ENCODE measurements around the gene SAP30L. TPM values are rescaled to one million over a fixed set of nuclear protein-coding genes. Genes with fewer than 3 reads are reported as not detected.
A peak's percentile ranks its signal among the peaks of the same experiment; 100 is the strongest.

SAP30L gene
- total RNA-seq, 4 donors from 2014 or later = 16.1 to 66.6 (median 36.2) TPM

DNA sequence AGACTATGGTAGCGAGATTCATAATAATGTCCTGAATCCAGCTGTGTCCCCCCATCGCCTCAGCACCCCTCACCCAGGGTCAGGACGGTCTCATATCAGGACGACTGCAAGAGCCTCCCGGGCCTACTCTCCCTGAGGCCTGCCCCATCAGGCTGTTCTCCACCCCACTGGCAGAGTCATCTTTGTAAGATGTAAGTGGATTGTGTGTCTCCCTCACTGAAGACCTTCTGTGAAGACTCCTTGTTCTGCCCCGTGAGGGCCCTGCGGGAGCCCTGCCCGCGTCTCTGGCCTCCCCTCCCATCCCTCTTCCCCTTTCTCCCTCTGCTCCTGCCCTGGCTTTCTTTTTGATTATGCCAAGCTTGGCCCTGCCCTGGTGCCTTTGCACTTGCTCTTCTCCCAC lies 43.9 kb upstream of the SAP30L start:
- Histone ChIP-seq H3K4me1 (peaks cover 10% of the 10 kb centered on the region), H3K9me3 (no peaks in the 10 kb centered on the region), H3K4me3 (no peak overlapping the region), H3K27me3 (no peaks in the 10 kb centered on the region), H3K27ac (no peak overlapping the region), H3K36me3 (no peaks in the 10 kb centered on the region)
- 92% methylated on average over 9 of the region's 9 CpGs for WGBS
- TF ChIP-seq POLR2AphosphoS5 (IDR thresholded peaks at IDR 0.05) (no peak), EP300 (IDR thresholded peaks at IDR 0.05) (no peak), POLR2A (IDR thresholded peaks at IDR 0.05) (no peak)
- TF ChIP-seq, protein P1, sequence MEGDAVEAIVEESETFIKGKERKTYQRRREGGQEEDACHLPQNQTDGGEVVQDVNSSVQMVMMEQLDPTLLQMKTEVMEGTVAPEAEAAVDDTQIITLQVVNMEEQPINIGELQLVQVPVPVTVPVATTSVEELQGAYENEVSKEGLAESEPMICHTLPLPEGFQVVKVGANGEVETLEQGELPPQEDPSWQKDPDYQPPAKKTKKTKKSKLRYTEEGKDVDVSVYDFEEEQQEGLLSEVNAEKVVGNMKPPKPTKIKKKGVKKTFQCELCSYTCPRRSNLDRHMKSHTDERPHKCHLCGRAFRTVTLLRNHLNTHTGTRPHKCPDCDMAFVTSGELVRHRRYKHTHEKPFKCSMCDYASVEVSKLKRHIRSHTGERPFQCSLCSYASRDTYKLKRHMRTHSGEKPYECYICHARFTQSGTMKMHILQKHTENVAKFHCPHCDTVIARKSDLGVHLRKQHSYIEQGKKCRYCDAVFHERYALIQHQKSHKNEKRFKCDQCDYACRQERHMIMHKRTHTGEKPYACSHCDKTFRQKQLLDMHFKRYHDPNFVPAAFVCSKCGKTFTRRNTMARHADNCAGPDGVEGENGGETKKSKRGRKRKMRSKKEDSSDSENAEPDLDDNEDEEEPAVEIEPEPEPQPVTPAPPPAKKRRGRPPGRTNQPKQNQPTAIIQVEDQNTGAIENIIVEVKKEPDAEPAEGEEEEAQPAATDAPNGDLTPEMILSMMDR (IDR thresholded peaks at IDR 0.05) = no peak
- DNase-seq (ENCODE audit: low spot score in 2 of 2) = no peak

- peaks cover 10% of the 10 kb centered on the region for H3K4me1 ChIP-seq
- no peak overlapping the region for H3K27ac ChIP-seq
- H3K4me3 ChIP-seq = no peak overlapping the region
- H3K9me3 ChIP-seq = no peaks in the 10 kb centered on the region
- no peaks in the 10 kb centered on the region for H3K27me3 ChIP-seq
- DNase-seq (ENCODE audit: low spot score in 2 of 2) = no peak
- TF ChIP-seq EP300 (IDR thresholded peaks at IDR 0.05) (no peak), POLR2A (IDR thresholded peaks at IDR 0.05) (no peak), POLR2AphosphoS5 (IDR thresholded peaks at IDR 0.05) (no peak)
- TF ChIP-seq, protein P1 (IDR thresholded peaks at IDR 0.05) = no peak
- 93% methylated on average over 9 of the region's 10 CpGs for WGBS
- no peaks in the 10 kb centered on the region for H3K36me3 ChIP-seq
Observed at GRCh38 chr5:154402611-154403010, 43.2 kb upstream of the SAP30L start.

DNA sequence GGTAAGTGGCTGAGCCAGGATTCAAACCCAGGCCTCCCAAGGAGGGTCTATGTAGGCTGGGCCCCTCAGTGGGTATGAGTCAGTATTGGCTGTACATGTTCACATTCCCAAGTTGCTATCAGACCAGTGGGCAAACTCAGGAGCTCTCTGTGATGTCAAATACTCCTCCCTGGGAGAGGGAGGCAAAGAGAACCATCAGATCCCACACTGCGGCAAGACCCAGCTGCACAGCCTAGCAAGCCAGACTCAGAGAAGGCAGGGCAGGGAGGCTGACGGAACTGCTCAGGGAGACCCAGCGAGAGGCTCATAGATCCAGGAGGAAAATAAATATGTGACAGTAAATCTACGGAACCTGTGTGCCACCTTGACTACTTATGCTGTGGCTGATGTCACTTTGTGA lies 42.6 kb upstream of the SAP30L start:
- peak in 1 of 2 donors; percentile 41 for DNase-seq (ENCODE audit: low spot score in 2 of 2)
- Histone ChIP-seq H3K4me1 (peaks cover 10% of the 10 kb centered on the region), H3K36me3 (no peaks in the 10 kb centered on the region), H3K27me3 (no peaks in the 10 kb centered on the region), H3K4me3 (no peak overlapping the region), H3K9me3 (no peaks in the 10 kb centered on the region), H3K27ac (no peak overlapping the region)
- no peak for TF ChIP-seq POLR2A (IDR thresholded peaks at IDR 0.05)
- no peak for TF ChIP-seq EP300 (IDR thresholded peaks at IDR 0.05)
- TF ChIP-seq, protein P1 (IDR thresholded peaks at IDR 0.05) = no peak
- no peak for TF ChIP-seq POLR2AphosphoS5 (IDR thresholded peaks at IDR 0.05)
- 93% methylated on average over 4 of the region's 4 CpGs for WGBS

GRCh38 chr5:154403776-154404387 lies 41.9 kb upstream of the SAP30L start:
- Histone ChIP-seq H3K4me1 (peaks cover 10% of the 10 kb centered on the region), H3K9me3 (no peaks in the 10 kb centered on the region), H3K4me3 (no peak overlapping the region), H3K27ac (no peak overlapping the region), H3K27me3 (no peaks in the 10 kb centered on the region), H3K36me3 (no peaks in the 10 kb centered on the region)
- DNase-seq (ENCODE audit: low spot score in 2 of 2) = no peak
- WGBS = 89% methylated on average over 8 of the region's 8 CpGs
- TF ChIP-seq POLR2A (IDR thresholded peaks at IDR 0.05) = no peak
- no peak for TF ChIP-seq EP300 (IDR thresholded peaks at IDR 0.05)
- TF ChIP-seq POLR2AphosphoS5 (IDR thresholded peaks at IDR 0.05) = no peak
- TF ChIP-seq, protein P1 (IDR thresholded peaks at IDR 0.05) = no peak

GRCh38 chr5:154405078-154405792 lies 40.6 kb upstream of the SAP30L start:
- no peaks in the 10 kb centered on the region for H3K27me3 ChIP-seq
- H3K4me1 ChIP-seq = peaks cover 10% of the 10 kb centered on the region
- WGBS = 17% methylated on average over 15 of the region's 37 CpGs
- TF ChIP-seq, protein P1 (IDR thresholded peaks at IDR 0.05) = peak; percentile 43 to 93
- TF ChIP-seq EP300 (IDR thresholded peaks at IDR 0.05) (no peak), POLR2A (IDR thresholded peaks at IDR 0.05) (no peak), POLR2AphosphoS5 (IDR thresholded peaks at IDR 0.05) (no peak)
- H3K36me3 ChIP-seq = no peaks in the 10 kb centered on the region
- DNase-seq (ENCODE audit: low spot score in 2 of 2) = peak; percentile 84 to 88
- H3K9me3 ChIP-seq = no peaks in the 10 kb centered on the region
- H3K4me3 ChIP-seq = peak overlapping the region; percentile 46
- H3K27ac ChIP-seq = no peak overlapping the region
